ENCODE measurements around the gene PLAA.

DNA sequence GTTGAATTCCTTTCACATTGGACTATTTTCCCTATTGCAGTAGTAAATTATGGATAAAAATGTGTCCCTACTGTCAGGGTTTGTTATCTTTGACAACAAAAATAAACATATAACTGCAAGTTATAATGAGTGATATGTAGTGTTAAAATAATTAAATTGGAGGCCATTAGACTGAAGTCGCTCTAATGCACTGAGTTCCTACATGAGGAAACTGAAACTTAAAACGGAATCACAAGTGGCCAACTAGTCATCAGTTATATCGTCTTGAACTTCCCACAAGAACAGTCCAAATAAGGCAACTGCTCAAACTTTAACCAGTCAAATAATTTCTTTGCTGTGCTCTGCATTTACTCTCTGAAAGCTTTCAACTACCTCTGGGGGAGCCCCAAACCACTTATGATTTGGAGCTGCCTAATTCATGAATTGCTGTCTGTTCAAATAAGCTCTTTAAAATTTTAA, 7.0 kb upstream of the PLAA start:
- TF ChIP-seq GATA3 (IDR thresholded peaks at IDR 0.05; ENCODE audit: low read depth, low read length), result no peak
- TF ChIP-seq GATA2 (IDR thresholded peaks at IDR 0.05; ENCODE audit: low read depth, low read length), result no peak
